GM18951 (cell line): ENCODE results near the gene KRTAP10-7.
"Not testable (repeated sequence)": the region's sequence is repeated elsewhere in the genome, so short reads cannot be mapped to it uniquely, and the experiment has no call there.

ENCODE experiments used
- POLR2A ChIP-seq: IDR thresholded peaks from 4 replicates; pipeline ENCODE4 v1.6.1; 2011; ENCODE audit warnings: mild to moderate bottlenecking; ENCODE audit not compliant: insufficient read length, insufficient read depth; ENCODE audit errors: extremely low read depth
- in situ Hi-C: fragments of 300-500 bp; cut with MboI; formaldehyde crosslinking; loops from one replicate; pipeline ENCODE4 v1.12.0; 2022; ENCODE audit warnings: low sequenced_read_pairs, mixed read lengths, inconsistent platforms; ENCODE audit not compliant: unreplicated experiment

KRTAP10-7 gene

GRCh38 chr21:44566403-44566802 is 34.0 kb upstream of the KRTAP10-7 start:
- no peak for TF ChIP-seq POLR2A
- in situ Hi-C loops: no loop called here

GRCh38 chr21:44567481-44568171 is 32.8 kb upstream of the KRTAP10-7 start:
- TF ChIP-seq POLR2A: no peak
- in situ Hi-C loops: no loop called here

- no peak for TF ChIP-seq POLR2A
- in situ Hi-C loops: no loop called here
These were observed 32.1 kb upstream of the KRTAP10-7 start for GRCh38 chr21:44568261-44568660.

- TF ChIP-seq POLR2A: no peak
- in situ Hi-C loops: no loop called here
These were observed 31.5 kb upstream of the KRTAP10-7 start for GRCh38 chr21:44568667-44569556.

- in situ Hi-C loops: no loop called here
- no peak for TF ChIP-seq POLR2A
These were observed 30.4 kb upstream of the KRTAP10-7 start for GRCh38 chr21:44569861-44570517.

- in situ Hi-C loops: no loop called here
- no peak for TF ChIP-seq POLR2A
These were observed 29.1 kb upstream of the KRTAP10-7 start for GRCh38 chr21:44571296-44571695.

- TF ChIP-seq POLR2A: no peak
- in situ Hi-C loops: no loop called here
These were observed 28.3 kb upstream of the KRTAP10-7 start for GRCh38 chr21:44571844-44572782.

GRCh38 chr21:44572959-44573583 is 27.3 kb upstream of the KRTAP10-7 start:
- TF ChIP-seq POLR2A: no peak
- in situ Hi-C loops: no loop called here

- in situ Hi-C loops: not testable (repeated sequence)
These were observed 26.6 kb upstream of the KRTAP10-7 start, which contains the start of gene KRTAP10-4 for GRCh38 chr21:44573630-44574456. Gene KRTAP10-4, plus strand, starts transcription at chr21:44573729. Its CDS starts 30 bp downstream, at chr21:44573759.

- in situ Hi-C loops: no loop called here
- TF ChIP-seq POLR2A: no peak
These were observed 25.7 kb upstream of the KRTAP10-7 start for GRCh38 chr21:44574457-44575306.
